Epithelial cell of proximal tubule (primary cell): ENCODE data around the gene ACP6. TPM values are rescaled to one million over a fixed set of nuclear protein-coding genes. Genes with fewer than 3 reads are reported as not detected.

Experiments
- DNase-seq: peaks from one replicate; pipeline ENCODE4 v3.0.0-alpha.2; 2011; ENCODE audit warnings: low read depth
- H3K4me3 ChIP-seq: 2 replicates; pipeline ENCODE4 v1.5.1; 2011; ENCODE audit warnings: low read depth, mild to moderate bottlenecking, low read length
- total RNA-seq: library from RNA; depleted of rRNA; stranded (reverse); fragments of >200 nt; gene quantifications from 2 replicates; pipeline ENCODE4 v1.2.3, GENCODE V29; 2015
- TF ChIP-seq, protein P1 (sequence below): conservative IDR thresholded peaks from 2 replicates; pipeline ENCODE4 v1.5.1; 2012; ENCODE audit warnings: low read depth, mild to moderate bottlenecking, low read length

The ACP6 gene
- total RNA-seq, 1 donor from 2014 or later: 11.9 TPM

DNA sequence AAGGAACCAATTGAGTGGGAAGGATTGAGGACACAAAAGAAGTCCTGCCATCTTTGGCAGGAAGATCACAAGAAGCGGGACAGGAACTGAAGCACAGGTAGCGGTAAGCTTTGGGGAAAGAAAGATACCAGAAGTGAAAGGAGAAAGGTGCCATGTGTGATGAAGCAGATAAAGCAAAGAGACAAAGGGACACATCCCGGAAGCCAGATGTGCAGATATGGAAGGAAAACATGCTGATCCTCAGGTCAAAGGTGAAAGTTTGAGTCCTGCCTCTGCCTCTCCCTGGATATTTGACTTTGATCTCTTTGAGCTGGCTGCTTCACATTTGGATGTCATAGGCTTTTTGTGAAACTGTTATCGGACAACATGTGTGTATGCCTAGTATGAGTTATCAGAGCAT is 34.0 kb downstream of the ACP6 start:
- DNase-seq: no peak
- no peak overlapping the region for H3K4me3 ChIP-seq
- TF ChIP-seq, protein P1, sequence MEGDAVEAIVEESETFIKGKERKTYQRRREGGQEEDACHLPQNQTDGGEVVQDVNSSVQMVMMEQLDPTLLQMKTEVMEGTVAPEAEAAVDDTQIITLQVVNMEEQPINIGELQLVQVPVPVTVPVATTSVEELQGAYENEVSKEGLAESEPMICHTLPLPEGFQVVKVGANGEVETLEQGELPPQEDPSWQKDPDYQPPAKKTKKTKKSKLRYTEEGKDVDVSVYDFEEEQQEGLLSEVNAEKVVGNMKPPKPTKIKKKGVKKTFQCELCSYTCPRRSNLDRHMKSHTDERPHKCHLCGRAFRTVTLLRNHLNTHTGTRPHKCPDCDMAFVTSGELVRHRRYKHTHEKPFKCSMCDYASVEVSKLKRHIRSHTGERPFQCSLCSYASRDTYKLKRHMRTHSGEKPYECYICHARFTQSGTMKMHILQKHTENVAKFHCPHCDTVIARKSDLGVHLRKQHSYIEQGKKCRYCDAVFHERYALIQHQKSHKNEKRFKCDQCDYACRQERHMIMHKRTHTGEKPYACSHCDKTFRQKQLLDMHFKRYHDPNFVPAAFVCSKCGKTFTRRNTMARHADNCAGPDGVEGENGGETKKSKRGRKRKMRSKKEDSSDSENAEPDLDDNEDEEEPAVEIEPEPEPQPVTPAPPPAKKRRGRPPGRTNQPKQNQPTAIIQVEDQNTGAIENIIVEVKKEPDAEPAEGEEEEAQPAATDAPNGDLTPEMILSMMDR: no peak

DNA sequence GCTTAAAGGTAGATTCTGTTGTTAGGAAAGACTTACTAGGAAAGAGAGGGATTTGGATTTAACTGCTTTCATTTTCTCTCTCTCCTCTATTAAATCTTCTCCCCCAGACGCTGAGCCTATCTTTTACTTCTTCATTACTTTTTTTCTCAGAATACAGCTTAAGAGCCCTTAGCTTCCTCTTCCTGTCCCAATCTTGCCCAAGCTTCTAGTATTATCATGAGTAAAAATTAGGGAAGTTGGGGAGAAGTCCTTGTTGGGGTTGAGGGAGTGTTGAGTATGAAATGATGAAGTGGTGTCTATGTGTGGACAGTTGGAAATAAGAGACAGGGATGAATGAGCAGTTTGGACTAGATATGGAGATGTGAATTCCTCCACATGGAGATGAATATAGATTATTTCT is 35.0 kb downstream of the ACP6 start:
- no peak for DNase-seq
- TF ChIP-seq, protein P1: no peak
- H3K4me3 ChIP-seq: no peak overlapping the region

DNA sequence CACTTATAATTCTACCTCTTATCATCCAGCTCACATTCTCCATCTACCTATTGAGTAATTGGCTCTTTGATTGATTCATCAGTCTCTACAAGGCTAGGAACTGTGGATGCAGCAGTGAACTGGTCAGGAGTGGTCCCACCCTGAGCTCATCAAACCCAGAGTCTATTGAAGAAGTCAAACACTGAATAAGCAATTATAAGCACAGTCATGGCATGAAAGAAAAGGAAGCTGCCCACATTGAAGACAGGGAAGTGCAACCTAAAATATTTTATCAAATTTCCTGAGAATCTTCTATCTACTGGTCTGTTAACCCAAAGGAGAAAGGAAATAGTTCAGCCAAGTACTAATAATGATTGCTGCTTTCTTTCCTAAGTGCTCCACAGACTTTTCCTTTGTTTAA is 35.7 kb downstream of the ACP6 start:
- TF ChIP-seq, protein P1: no peak
- DNase-seq: no peak
- H3K4me3 ChIP-seq: no peak overlapping the region

DNA sequence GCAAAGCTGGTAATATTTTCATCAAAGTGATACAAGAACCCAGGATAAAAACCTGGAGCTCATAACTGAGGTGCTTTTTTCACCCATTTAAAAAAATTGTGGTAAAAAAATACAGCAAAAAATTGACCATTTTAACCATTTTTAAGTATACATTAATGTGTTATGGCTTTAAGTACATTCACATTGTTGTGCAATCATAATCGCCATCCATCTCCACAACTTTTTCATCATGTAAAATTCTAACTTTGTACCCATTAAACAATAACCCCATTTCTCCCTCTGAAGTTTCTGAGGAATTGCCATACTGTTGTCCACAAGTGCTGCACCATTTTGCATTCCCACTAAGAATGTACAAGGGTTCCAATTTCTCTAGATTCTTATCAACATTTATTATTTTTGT is 36.6 kb downstream of the ACP6 start:
- DNase-seq: no peak
- TF ChIP-seq, protein P1: no peak
- H3K4me3 ChIP-seq: no peak overlapping the region

DNA sequence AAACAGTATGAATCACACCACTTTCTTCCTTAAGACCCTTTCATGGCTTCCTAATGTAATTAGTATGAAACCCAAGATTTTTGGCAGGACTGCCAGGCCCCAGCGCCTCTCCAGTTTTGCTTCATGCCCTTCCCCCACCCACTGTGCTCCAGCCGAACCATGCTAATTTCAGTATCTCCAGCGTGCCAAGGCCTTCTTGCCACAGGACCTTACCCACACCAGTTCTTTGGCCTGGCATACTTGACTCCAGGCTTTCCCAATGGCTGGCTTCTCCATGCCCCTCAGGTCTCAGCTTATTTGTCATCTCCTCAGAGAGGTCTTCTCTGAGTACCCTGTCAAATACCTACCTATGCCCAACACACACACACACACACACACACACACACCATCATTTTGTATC is 38.5 kb downstream of the ACP6 start:
- TF ChIP-seq, protein P1: no peak
- no peak overlapping the region for H3K4me3 ChIP-seq
- no peak for DNase-seq

DNA sequence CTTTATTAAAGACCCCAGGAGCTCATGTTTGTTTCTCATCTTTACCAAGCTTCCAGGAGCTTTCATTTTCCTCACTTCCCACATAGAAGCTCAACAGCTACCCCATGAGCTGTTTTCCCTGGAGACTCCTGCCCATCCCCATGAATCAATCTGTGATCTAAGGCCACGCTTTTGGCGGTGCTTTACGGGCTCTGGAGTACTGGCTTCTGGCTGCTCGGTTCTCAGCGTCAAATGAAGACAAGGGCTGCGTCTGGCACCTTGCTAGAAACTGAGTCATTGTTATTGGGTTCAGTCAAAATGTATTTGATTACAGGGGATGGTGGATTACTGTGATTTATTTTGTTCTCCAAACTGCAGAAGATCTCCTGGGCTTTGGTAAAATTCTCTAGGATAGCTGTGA is 39.9 kb downstream of the ACP6 start:
- DNase-seq: no peak
- TF ChIP-seq, protein P1: no peak
- H3K4me3 ChIP-seq: no peak overlapping the region

DNA sequence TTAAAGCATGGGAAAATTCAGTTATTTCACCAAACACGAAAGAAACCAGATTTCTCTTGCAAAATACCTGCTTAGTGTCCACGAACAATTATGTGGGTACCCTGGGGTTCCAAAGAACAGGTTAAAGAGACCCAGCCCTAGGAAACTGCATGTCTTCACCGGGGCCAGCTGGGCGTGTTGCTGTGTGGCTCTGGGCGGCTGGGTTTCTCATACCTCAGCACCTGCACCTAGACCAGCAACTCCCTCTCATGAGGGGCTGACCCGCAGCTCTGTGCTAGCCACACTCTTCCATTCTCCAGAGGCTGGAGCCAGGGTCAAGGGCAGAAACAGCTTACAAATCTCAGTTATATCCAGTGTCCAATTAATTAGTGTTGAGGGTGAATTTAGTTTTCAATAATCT is 40.3 kb downstream of the ACP6 start:
- TF ChIP-seq, protein P1: no peak
- no peak for DNase-seq
- no peak overlapping the region for H3K4me3 ChIP-seq
